Esophagus (tissue), 2 donors: ENCODE data around the gene NMBR. TPM values are rescaled to one million over a fixed set of nuclear protein-coding genes. Genes with fewer than 3 reads are reported as not detected.
"Not testable (repeated sequence)": the region's sequence is repeated elsewhere in the genome, so short reads cannot be mapped to it uniquely, and the experiment has no call there.

Experiments
- H3K27ac ChIP-seq, 2 donors: one replicate each; pipeline ENCODE4 v1.5.1; 2013; ENCODE audit warnings: low read depth in 2 of 2, mild to moderate bottlenecking in 2 of 2, inconsistent platforms in 1 of 2, low read length in 1 of 2, moderate library complexity in 1 of 2
- H3K27me3 ChIP-seq, 2 donors: one replicate each; pipeline ENCODE4 v1.6.1; 2013; ENCODE audit warnings: low read length in 2 of 2, control low read depth in 1 of 2, mild to moderate bottlenecking in 1 of 2; ENCODE audit not compliant: insufficient read depth in 2 of 2, control insufficient read depth in 1 of 2
- H3K36me3 ChIP-seq, 2 donors: one replicate each; pipeline ENCODE4 v1.6.1; 2013; ENCODE audit warnings: low read length in 1 of 2; ENCODE audit not compliant: control insufficient read depth in 2 of 2, insufficient read depth in 2 of 2
- H3K4me1 ChIP-seq, 2 donors: one replicate each; pipeline ENCODE4 v1.6.1; 2013; ENCODE audit warnings: low read length in 1 of 2; ENCODE audit not compliant: control insufficient read depth in 2 of 2, insufficient read depth in 2 of 2
- H3K4me3 ChIP-seq, 2 donors: one replicate each; pipeline ENCODE4 v1.5.1; 2013; ENCODE audit warnings: low read length in 2 of 2, mild to moderate bottlenecking in 2 of 2, low read depth in 1 of 2, moderate library complexity in 1 of 2
- H3K9me3 ChIP-seq, 2 donors: one replicate each; pipeline ENCODE4 v1.6.1; 2013; ENCODE audit warnings: mild to moderate bottlenecking in 2 of 2, low read depth in 1 of 2, low read length in 1 of 2, moderate library complexity in 1 of 2; ENCODE audit not compliant: control insufficient read depth in 2 of 2, insufficient read depth in 1 of 2
- WGBS, 2 donors: extraction: QIAGEN DNeasy Blood & Tissue Kit; methylation state at CpG; one replicate each; pipeline ENCODE4 v1.1.7; 2013; 5-methylcytosine and 5-hydroxymethylcytosine counted together
- polyA plus RNA-seq, 2 donors: library from polyadenylated mRNA; stranded (reverse); fragments of 200-250 nt; gene quantifications; one replicate each; pipeline ENCODE4 v1.2.3, GENCODE V29; 2013
- donor health status: healthy with polysubstance abuse.
- donor health status: Bipolar disorder and iron deficiency.

NMBR gene
- polyA plus RNA-seq, 2 donors = not detected

- 77 to 86% methylated on average over 1 of the region's 1 CpG for WGBS, 2 donors
- Histone ChIP-seq H3K9me3 (no peaks in the 10 kb centered on the region), H3K27ac (no peak overlapping the region), H3K36me3 (no peaks in the 10 kb centered on the region), H3K4me1 (no peaks in the 10 kb centered on the region), H3K27me3 (no peaks in the 10 kb centered on the region), H3K4me3 (no peak overlapping the region)
Measured at GRCh38 chr6:142130814-142131213, 16.1 kb downstream of the NMBR start.

- Histone ChIP-seq H3K4me1 (no peaks in the 10 kb centered on the region), H3K27me3 (no peaks in the 10 kb centered on the region), H3K36me3 (no peaks in the 10 kb centered on the region), H3K4me3 (no peak overlapping the region), H3K27ac (no peak overlapping the region), H3K9me3 (no peaks in the 10 kb centered on the region)
- WGBS, 2 donors = 73 to 74% methylated on average over 3 of the region's 3 CpGs
Measured at GRCh38 chr6:142121342-142121741, 25.6 kb downstream of the NMBR start.

GRCh38 chr6:142118925-142119324 is 28.0 kb downstream of the NMBR start:
- no peaks in the 10 kb centered on the region for H3K27me3 ChIP-seq
- H3K9me3 ChIP-seq = no peaks in the 10 kb centered on the region
- H3K4me3 ChIP-seq = no peak overlapping the region
- no peaks in the 10 kb centered on the region for H3K36me3 ChIP-seq
- H3K27ac ChIP-seq = no peak overlapping the region
- H3K4me1 ChIP-seq = no peaks in the 10 kb centered on the region
- 84 to 90% methylated on average over 2 of the region's 2 CpGs for WGBS, 2 donors

- H3K27ac ChIP-seq = no peak overlapping the region
- H3K27me3 ChIP-seq = no peaks in the 10 kb centered on the region
- WGBS, 2 donors = 65% methylated on average over 3 of the region's 3 CpGs
- no peaks in the 10 kb centered on the region for H3K9me3 ChIP-seq
- no peaks in the 10 kb centered on the region for H3K36me3 ChIP-seq
- H3K4me3 ChIP-seq = no peak overlapping the region
- H3K4me1 ChIP-seq = no peaks in the 10 kb centered on the region
Measured at GRCh38 chr6:142118328-142118727, 28.6 kb downstream of the NMBR start.

- WGBS, 2 donors = 77 to 85% methylated on average over 2 of the region's 2 CpGs
- H3K27ac ChIP-seq = no peak overlapping the region
- H3K4me1 ChIP-seq = no peaks in the 10 kb centered on the region
- H3K4me3 ChIP-seq = no peak overlapping the region
- no peaks in the 10 kb centered on the region for H3K36me3 ChIP-seq
- no peaks in the 10 kb centered on the region for H3K9me3 ChIP-seq
- no peaks in the 10 kb centered on the region for H3K27me3 ChIP-seq
Measured at GRCh38 chr6:142117366-142117765, 29.6 kb downstream of the NMBR start.

GRCh38 chr6:142112451-142113061 is 34.4 kb downstream of the NMBR start:
- Histone ChIP-seq H3K9me3 (no peaks in the 10 kb centered on the region), H3K36me3 (no peaks in the 10 kb centered on the region), H3K27me3 (peaks cover 0 to 2% of the 10 kb centered on the region in 2 donors), H3K4me3 (no peak overlapping the region), H3K27ac (no peak overlapping the region), H3K4me1 (no peaks in the 10 kb centered on the region)
- WGBS, 2 donors = 1% methylated on average over 4 of the region's 4 CpGs

- H3K27me3 ChIP-seq, H3K27ac ChIP-seq, H3K9me3 ChIP-seq, H3K4me3 ChIP-seq, H3K4me1 ChIP-seq, H3K36me3 ChIP-seq: not testable (repeated sequence)
- WGBS, 2 donors = 83 to 87% methylated on average over 9 of the region's 9 CpGs
Measured at GRCh38 chr6:142110820-142111219, 36.1 kb downstream of the NMBR start.

GRCh38 chr6:142104820-142105219 is 42.1 kb downstream of the NMBR start:
- not testable (repeated sequence) for H3K27ac ChIP-seq, H3K36me3 ChIP-seq, H3K4me3 ChIP-seq, H3K27me3 ChIP-seq, H3K4me1 ChIP-seq, H3K9me3 ChIP-seq
- 75 to 85% methylated on average over 5 of the region's 5 CpGs for WGBS, 2 donors

- 5 to 9% methylated on average over 14 of the region's 14 CpGs for WGBS, 2 donors
- peaks cover 0 to 2% of the 10 kb centered on the region in 2 donors for H3K27me3 ChIP-seq
- no peaks in the 10 kb centered on the region for H3K36me3 ChIP-seq
- H3K4me3 ChIP-seq = no peak overlapping the region
- H3K27ac ChIP-seq = no peak overlapping the region
- no peaks in the 10 kb centered on the region for H3K4me1 ChIP-seq
- H3K9me3 ChIP-seq = peaks cover 0 to 8% of the 10 kb centered on the region in 2 donors
Measured at GRCh38 chr6:142088858-142089216, 58.1 kb downstream of the NMBR start.

GRCh38 chr6:142087950-142088857 is 58.7 kb downstream of the NMBR start:
- Histone ChIP-seq H3K4me3 (no peak overlapping the region), H3K36me3 (no peaks in the 10 kb centered on the region), H3K9me3 (peaks cover 0 to 8% of the 10 kb centered on the region in 2 donors), H3K4me1 (no peaks in the 10 kb centered on the region), H3K27me3 (peaks cover 0 to 2% of the 10 kb centered on the region in 2 donors), H3K27ac (no peak overlapping the region)
- WGBS, 2 donors = 18 to 24% methylated on average over 49 of the region's 49 CpGs
